Kidney epithelial cell (primary cell): Measurements from ENCODE around the gene CLASP2. TPM values are rescaled to one million over a fixed set of nuclear protein-coding genes. Genes with fewer than 3 reads are reported as not detected.

ENCODE experiments used
- DNase-seq: peaks from one replicate; pipeline ENCODE4 v3.0.0-alpha.2; 2010; ENCODE audit warnings: low read depth
- H3K27me3 ChIP-seq: 2 replicates; pipeline ENCODE4 v1.6.0; 2011; ENCODE audit warnings: low read length; ENCODE audit not compliant: control insufficient read depth, insufficient read depth
- H3K36me3 ChIP-seq: 2 replicates; pipeline ENCODE4 v1.5.1; 2011; ENCODE audit warnings: low read length; ENCODE audit not compliant: control insufficient read depth, insufficient read depth
- H3K4me3 ChIP-seq: 2 replicates; pipeline ENCODE4 v1.5.1; 2011; ENCODE audit warnings: low read depth, mild to moderate bottlenecking, control low read depth, low read length
- CTCF ChIP-seq: IDR thresholded peaks from 2 replicates; pipeline ENCODE4 v1.5.1; 2011; ENCODE audit warnings: mild to moderate bottlenecking, moderate library complexity, low read length, control low read depth, inconsistent platforms; ENCODE audit not compliant: insufficient read depth, poor library complexity, severe bottlenecking
- total RNA-seq: library from RNA; depleted of rRNA; stranded (reverse); fragments of >200 nt; gene quantifications from 2 replicates; pipeline ENCODE4 v1.2.3, GENCODE V29; 2015

The CLASP2 gene
- total RNA-seq, 1 donor from 2014 or later: 52.4 TPM

DNA sequence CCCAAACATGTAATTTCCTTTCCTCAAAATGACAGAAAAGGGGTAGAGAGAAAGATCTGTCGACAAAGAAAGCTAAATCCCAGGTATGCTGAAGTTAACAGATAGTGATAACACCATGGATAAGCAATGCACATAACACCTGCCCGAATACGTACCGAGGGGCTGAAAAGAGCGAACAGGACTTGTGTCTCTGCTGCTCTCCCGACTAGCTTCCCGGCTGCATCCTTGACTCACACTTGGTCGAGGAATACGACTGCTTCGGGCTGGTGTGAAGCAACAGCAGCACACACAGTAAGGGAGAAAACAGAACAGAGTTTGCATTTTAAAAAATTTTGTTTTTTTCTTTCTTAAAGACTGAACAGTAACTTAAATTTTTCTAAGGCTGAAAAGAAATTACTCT, 136.4 kb downstream of the CLASP2 start:
- Histone ChIP-seq H3K36me3 (no peaks in the 10 kb centered on the region), H3K27me3 (no peaks in the 10 kb centered on the region), H3K4me3 (no peak overlapping the region)
- no peak for DNase-seq
- no peak for TF ChIP-seq CTCF

DNA sequence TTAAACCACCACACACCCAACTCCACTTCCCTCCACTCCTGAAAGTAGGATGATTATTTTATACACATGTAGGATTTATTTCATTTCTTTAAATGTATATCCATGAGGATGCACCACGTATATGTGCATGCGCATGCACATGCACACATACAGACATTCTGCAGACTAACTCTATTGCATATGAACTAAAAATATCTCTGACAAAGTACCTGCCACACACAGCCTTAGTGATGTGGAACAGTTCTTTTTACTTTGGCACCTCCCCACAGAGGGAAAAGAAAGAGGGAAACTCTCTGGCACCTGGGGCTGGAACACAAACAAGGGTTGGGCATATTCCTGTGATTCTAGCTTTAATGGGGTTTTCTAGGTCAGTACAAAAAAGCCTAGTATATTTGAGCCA, 138.2 kb downstream of the CLASP2 start:
- TF ChIP-seq CTCF: no peak
- DNase-seq: no peak

DNA sequence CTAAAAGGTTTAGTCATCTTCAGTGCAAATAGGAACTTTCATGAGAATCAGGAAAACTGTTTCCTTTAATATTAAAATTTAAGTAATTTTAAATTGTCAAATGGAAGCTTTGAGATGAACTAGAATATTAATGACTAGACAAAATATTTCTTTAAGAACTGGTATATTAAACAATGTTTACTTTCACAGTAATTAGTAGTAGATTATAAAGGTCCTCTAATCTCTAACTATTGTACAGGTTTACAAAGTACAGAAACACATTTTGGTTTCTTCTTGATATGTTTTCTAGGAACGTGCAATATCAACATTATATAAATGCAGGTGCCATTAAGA, 138.9 kb downstream of the CLASP2 start:
- no peak for TF ChIP-seq CTCF
- no peak for DNase-seq
- Histone ChIP-seq H3K36me3 (no peaks in the 10 kb centered on the region), H3K27me3 (no peaks in the 10 kb centered on the region), H3K4me3 (no peak overlapping the region)

More for the DNA sequence above, 138.2 kb downstream of the CLASP2 start:
- Histone ChIP-seq H3K36me3 (no peaks in the 10 kb centered on the region), H3K4me3 (no peak overlapping the region), H3K27me3 (no peaks in the 10 kb centered on the region)

- no peak for TF ChIP-seq CTCF
- no peak overlapping the region for H3K4me3 ChIP-seq
- no peak for DNase-seq
- H3K27me3 ChIP-seq: no peaks in the 10 kb centered on the region
- no peaks in the 10 kb centered on the region for H3K36me3 ChIP-seq
Measured at GRCh38 chr3:33578325-33579177, 139.5 kb downstream of the CLASP2 start.

DNA sequence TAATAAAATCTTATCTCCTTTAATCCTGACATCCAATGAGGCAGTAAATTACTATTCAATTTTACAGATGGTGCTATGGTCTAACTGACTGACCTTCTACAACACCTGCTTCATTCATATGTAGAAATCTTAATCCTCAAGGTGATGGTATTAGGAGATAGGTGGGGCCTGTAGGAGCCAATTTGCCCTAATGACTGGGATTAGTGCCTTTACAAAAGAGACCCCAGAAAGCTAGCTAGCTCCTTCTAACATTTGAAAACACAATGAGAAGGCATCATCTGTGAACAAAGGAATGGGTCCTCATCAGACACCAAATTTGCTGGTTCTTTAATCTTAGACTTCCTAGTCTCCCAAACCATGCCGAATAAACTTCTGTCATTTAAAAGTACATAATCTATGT, 140.5 kb downstream of the CLASP2 start:
- Histone ChIP-seq H3K36me3 (no peaks in the 10 kb centered on the region), H3K4me3 (no peak overlapping the region), H3K27me3 (no peaks in the 10 kb centered on the region)
- no peak for TF ChIP-seq CTCF
- no peak for DNase-seq

GRCh38 chr3:33577173-33577572, 140.9 kb downstream of the CLASP2 start:
- no peaks in the 10 kb centered on the region for H3K36me3 ChIP-seq
- TF ChIP-seq CTCF: no peak
- DNase-seq: no peak
- no peaks in the 10 kb centered on the region for H3K27me3 ChIP-seq
- no peak overlapping the region for H3K4me3 ChIP-seq
